Stimulated activated CD8-positive, alpha-beta memory T cell treated with anti-CD3 and anti-CD28 coated beads, Interleukin-7, amount 100 ng/mL, for 24 hours (primary cell): Measurements from ENCODE around the gene RBMS2.
"Not testable (repeated sequence)": the region's sequence is repeated elsewhere in the genome, so short reads cannot be mapped to it uniquely, and the experiment has no call there.

Experiments
- DNase-seq: peaks from one replicate; pipeline ENCODE4 v3.0.0-alpha.2; 2020; ENCODE audit warnings: low read depth

RBMS2 gene, protein sequence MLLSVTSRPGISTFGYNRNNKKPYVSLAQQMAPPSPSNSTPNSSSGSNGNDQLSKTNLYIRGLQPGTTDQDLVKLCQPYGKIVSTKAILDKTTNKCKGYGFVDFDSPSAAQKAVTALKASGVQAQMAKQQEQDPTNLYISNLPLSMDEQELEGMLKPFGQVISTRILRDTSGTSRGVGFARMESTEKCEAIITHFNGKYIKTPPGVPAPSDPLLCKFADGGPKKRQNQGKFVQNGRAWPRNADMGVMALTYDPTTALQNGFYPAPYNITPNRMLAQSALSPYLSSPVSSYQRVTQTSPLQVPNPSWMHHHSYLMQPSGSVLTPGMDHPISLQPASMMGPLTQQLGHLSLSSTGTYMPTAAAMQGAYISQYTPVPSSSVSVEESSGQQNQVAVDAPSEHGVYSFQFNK

DNA sequence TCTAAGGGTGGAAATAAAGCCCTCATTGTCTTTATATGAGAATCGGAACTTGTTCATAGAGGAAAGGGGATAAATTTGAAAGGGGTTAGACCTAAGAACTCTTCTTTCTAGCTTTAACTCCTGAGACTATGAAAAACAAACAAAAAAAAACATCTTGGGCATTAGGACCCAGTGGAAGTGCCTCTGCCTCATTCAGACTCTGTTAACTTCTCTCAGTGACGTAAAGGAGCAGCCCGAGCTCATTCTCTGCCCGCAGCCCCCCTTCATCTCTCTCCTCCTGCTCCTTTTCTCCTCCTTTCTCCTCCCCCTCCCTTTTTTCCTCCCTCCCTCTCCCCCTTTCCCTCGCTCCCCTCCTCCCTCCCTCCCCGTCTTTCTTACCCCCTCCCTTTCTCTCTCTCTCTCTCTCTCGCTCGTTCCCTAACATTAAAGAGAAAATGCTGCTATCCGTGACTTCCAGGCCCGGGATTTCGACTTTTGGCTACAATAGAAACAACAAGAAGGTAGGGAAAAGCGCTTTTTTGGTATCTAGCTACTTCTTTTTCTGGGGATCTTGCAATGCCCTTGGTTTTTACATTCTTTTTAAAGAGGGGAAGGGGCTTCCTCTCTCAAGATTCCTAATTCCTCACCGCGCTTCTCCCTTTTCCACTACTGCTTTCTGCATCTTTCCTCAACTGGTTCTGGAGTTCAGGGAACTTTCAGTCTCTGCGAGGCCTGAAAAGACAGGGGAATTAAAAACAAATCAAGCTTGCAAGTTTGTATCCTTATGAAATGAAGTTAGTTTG lies at the start of gene RBMS2:
Gene RBMS2 (plus strand): TSS at position 231 of the 782 bp plus-strand sequence. CDS start 204 bp downstream, at position 435.
- DNase-seq: no peak

- no peak for DNase-seq
These were observed 47.2 kb upstream of the RBMS2 start for GRCh38 chr12:56474389-56474788.

DNA sequence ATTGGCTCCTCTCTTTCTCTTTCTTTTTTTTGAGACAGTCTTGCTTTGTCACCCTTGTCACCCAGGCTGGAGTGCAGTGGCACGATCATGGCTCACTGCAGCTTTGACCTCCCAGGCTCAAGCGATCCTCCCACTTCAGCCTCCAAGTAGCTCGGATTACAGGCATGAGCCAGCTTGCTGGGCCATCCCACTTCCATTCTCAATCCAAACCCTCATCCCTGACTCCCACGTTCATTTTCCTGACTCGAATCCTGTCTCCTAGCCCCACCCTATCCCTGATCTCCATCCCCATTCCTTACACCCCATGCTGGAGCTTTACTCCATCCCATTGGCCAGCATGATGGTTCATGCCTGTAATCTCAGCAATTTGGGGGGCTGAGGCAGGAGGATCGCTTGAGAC lies 45.5 kb upstream of the RBMS2 start:
- no peak for DNase-seq

- DNase-seq: no peak
These were observed 44.6 kb upstream of the RBMS2 start for GRCh38 chr12:56476972-56477432.

- no peak for DNase-seq
These were observed 43.9 kb upstream of the RBMS2 start for GRCh38 chr12:56477521-56478225.

GRCh38 chr12:56479625-56480024 lies 42.0 kb upstream of the RBMS2 start:
- no peak for DNase-seq

- DNase-seq: no peak
These were observed 37.1 kb upstream of the RBMS2 start for GRCh38 chr12:56484566-56484965.

DNA sequence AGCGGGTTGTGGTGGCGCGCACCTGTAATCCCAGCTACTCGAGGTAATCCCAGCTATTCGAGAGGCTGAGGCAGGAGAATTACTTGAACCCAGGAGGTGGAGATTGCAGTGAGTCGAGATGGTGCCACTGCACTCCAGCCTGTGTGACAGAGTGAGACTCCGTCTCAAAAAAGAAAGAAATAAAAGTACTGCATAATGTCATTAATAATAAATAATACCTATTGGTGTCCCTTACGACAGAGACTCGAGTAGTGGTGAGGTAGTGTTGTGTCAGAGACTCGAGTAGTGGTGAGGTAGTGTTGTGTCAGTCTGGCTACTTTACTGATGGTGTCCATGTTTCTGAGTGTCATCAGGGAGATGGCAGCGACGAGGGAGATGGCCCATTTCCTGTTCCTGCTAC lies 34.9 kb upstream of the RBMS2 start:
- DNase-seq: no peak

DNA sequence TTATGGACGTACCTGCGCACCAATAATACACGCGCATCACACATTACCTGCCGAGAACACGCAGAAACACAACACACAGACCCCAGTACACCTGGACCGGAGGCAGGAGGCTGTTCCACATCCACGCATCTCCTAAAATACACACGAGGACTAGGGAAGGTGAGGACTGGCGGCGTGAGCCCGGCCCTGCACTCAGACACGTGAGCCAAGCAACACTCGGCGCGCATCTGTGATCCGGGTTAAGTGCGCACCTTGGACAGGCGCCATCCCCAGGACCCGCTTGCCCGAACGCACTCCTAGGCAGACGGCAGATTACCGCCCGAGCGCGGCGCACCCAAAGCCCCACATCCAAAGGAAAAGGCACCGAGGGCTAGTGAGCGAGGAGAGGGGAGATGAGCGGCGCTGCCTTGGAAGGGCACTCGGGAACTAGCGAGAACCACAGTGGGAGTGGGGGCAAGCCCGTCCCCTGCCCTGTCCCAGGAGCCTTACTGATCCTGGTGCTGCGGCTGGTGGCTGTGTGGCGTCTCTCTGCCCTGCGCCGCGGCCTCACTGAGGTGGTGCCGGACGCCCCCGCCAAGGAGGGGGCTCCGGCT lies 34.1 kb upstream of the RBMS2 start:
- DNase-seq: no peak

- DNase-seq: peak; percentile 33
These were observed 33.3 kb upstream of the RBMS2 start, which contains the start of gene GLS2 for GRCh38 chr12:56488041-56488955. GLS2 (minus strand) TSS chr12:56488161; CDS start chr12:56488118, 43 bp downstream.

DNA sequence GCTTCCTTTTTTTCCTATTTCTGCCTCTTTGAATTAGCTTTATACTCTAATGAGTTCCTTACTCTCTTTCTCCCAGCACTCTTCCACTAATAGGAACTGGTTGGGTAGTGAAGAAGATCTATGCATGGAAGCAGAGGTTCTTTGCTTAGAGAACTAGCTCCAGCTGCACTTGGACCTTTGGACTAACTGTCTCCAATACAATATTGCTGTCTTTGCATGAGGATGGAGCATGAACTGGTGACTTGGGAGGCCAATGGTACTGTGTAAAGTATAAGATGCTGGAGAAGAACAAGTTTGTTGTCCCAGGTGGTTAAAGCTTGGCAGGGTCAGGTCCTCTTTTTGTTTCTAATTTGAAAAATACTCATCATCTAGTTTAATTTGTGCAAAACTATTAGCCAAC lies 31.3 kb upstream of the RBMS2 start:
- DNase-seq: no peak

- DNase-seq: not testable (repeated sequence)
These were observed 28.1 kb upstream of the RBMS2 start for GRCh38 chr12:56493409-56494105.

GRCh38 chr12:56494106-56494415 lies 27.6 kb upstream of the RBMS2 start:
- DNase-seq: not testable (repeated sequence)

DNA sequence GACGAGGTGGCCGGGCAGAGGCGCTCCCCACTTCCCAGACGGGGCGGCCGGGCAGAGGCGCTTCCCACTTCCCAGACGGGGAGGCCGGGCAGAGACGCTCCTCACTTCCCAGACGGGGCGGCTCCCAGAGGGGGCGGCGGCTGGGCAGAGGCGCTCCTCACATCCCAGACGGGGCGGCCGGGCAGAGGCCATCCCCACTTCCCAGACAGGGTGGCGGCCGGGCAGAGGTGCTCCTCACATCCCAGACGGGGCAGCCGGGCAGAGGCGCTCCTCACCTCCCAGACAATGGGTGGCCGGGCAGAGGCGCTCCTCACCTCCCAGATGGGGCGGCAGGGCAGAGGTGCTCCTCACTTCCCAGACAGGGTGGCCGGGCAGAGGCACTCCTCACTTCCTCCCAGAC lies 27.1 kb upstream of the RBMS2 start:
- not testable (repeated sequence) for DNase-seq

DNA sequence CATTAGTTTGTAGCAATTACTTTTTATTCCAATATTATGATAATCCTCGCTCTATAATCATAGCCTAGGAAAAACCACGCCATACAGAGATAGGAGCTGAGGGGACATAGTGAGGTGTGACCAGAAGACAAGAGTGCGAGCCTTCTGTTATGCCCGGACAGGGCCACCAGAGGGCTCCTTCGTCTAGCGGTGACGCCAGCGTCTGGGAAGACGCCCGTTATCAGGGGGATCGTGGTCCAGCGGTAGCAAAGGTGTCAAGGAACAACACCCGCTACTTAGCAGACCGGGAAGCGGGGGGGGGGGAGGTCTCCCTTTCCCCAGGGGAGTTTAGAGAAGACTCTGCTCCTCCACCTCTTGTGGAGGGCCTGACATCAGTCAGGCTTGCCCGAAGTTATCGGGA lies 24.9 kb upstream of the RBMS2 start:
- not testable (repeated sequence) for DNase-seq

DNA sequence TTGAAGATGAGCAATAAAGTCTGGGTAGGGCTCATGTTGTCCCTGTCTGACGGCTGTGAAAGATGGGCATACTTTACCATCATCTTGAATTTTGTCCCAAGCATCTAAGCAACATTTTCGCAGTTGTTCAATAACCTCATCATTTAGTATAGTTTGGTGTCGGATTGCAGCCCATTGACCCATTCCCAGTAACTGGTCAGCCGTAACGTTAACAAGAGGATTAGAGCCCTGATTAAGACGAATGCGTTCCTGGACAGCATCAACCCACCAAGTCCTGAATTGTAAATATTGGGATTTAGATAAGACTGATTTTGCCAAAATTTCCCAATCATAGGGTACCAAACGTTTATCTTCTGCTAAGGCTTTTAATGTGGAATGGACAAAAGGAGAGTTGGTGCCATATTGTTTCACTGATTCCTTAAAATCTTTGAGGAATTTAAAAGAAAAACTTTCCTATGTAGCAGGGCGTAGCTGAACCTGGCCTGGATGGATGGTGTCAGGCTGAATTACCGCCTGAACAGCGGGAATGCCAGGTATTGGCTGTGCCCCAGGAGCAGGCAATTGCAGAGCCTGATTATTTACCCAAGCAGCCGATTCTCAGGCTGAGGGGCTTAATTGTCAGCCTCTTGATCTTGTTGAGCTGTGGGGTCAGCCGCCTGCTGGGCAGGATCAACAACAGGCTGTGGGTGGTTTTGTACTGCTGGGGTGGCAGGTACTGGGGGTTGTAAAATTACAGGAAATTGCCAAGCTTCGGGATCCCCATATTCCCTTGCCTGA lies 23.3 kb upstream of the RBMS2 start:
- DNase-seq: not testable (repeated sequence)

GRCh38 chr12:56499452-56499851 lies 22.2 kb upstream of the RBMS2 start:
- DNase-seq: not testable (repeated sequence)

GRCh38 chr12:56499879-56500278 lies 21.7 kb upstream of the RBMS2 start:
- not testable (repeated sequence) for DNase-seq

GRCh38 chr12:56510786-56511185 lies 10.8 kb upstream of the RBMS2 start:
- DNase-seq: no peak

DNA sequence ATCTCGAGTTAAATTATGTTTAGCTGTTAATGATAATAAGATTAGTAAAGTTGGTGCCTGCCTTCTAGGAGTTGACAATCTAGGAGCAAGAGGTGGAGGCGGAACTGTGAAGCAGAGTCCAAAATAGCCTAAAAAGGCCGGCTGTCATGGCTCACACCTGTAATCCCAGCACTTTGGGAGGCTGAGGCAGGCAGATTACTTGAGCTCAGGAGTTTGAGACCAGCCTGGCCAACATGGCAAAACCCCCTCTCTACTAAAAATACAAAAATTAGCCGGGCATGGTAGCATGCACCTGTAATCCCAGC lies 7.7 kb upstream of the RBMS2 start:
- not testable (repeated sequence) for DNase-seq
